NCI-H82 treated with DMSO at 0.1 percent for 48 hours (cell line): ENCODE measurements around the gene NFASC.

ENCODE experiments used
- DNase-seq: peaks from one replicate; lab custom pipeline; 2025; ENCODE audit not compliant: unreplicated experiment; lab: John Stamatoyannopoulos, UW

Gene NFASC

GRCh38 chr1:204927673-204928641 is 57.3 kb downstream of the NFASC start:
- DNase-seq = peak; percentile 61

DNA sequence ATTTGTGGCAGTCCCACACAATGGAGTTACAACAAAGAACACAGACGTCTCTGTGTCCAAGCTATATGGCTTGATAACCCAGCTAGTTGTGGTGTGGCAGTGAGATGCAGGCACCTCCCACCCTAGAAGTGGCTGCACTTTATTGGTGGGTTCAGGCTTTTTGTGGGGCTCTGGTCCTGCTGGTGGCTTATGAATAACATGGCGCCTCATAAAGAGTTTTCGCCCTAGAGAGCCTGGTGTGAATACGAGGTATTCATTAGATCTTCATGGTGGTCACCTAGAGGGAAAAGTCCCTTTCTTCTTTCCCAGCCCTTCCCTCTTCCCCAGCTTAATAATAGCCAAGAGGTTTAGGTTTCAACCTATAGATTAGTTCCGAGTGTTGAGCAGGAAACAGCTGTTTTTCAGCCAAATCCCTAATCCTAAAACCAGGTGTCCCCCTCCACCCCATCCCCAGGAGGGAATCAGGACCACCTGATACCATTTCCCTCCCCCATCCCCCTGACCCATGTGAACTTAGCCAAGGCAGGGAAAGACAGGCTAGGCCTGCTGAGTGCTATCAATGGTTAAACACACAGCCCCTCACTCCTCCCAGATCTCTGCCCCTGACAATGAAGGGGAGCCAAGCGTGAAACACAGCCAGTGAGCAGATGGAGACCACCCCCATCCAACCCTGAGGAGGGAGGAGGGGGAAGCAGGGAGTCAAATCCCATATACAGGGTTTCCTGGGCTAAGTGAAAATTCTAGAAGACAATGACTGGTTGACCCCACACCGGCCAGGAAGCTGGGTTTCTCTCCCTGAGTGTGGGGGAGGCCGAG is 58.2 kb downstream of the NFASC start:
- peak; percentile 95 for DNase-seq

DNA sequence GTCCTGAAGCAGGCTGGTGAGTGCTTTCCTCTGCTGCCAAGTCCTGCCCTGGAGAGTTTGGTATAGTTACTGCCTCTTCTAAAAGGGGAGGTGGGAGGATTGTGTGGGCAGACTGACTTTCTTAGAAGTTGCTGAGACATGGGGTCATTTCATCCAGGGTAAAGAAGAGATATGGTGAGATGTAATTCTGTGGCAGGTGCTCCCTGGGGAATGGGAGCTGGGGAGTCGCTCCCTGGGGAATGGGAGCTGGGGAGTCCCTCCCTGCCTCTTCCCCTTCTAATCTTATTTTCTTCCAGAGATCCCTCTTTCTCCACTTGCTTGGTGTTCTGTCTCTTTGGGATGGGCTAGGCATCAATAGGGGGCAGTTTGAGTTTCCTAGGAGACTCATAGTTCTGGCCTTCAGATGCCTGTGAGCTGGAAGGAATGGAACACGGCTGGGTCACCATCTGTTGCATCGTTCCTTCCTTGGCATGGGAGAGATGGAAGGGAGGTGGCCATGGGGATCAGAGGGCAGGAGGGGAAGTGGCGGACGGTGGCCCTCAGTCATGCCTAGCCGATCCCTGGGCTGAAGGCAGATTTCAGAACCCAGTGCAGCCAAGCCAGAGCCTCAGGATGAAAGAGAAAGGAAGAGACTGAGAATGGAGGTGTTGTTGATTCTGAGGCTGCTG is 59.0 kb downstream of the NFASC start:
- DNase-seq = peak; percentile 46

DNA sequence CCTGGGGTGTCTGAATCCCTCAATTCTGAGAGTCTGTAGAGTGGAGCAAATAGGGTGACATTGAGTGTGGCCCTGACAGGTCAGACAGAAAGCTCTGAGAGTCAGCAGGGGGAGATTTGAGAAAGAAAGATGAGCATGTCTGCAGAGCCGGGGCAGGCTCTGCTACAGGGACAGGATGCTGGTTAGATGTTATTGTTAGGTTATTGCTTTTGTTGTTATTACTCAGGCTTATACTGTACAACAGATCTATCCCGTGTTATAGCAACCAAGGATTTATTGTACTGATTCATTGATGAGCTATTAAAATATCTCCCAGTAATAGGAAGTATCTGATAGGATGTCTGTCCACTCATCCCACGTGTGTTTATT is 59.5 kb downstream of the NFASC start:
- no peak for DNase-seq

GRCh38 chr1:204931313-204931712 is 60.7 kb downstream of the NFASC start:
- DNase-seq = no peak

GRCh38 chr1:204931768-204932572 is 61.3 kb downstream of the NFASC start:
- no peak for DNase-seq

DNA sequence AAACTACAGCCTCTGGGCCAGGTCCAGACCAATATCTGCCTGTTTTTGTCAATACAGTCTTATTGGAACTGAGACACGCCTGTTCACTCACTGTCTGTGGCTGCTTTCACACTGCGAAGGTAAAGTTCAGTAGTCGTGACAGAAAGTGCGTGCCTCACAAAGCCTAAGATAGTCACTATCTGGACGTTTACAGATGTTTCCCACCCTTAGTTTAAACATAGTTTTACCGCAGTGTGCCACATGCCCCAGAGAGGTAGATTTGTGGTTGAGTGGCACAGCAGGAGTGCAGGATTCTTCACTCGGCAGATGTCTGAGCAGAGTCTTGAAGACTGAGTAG is 61.9 kb downstream of the NFASC start:
- no peak for DNase-seq

GRCh38 chr1:204935155-204935554 is 64.5 kb downstream of the NFASC start:
- no peak for DNase-seq

DNA sequence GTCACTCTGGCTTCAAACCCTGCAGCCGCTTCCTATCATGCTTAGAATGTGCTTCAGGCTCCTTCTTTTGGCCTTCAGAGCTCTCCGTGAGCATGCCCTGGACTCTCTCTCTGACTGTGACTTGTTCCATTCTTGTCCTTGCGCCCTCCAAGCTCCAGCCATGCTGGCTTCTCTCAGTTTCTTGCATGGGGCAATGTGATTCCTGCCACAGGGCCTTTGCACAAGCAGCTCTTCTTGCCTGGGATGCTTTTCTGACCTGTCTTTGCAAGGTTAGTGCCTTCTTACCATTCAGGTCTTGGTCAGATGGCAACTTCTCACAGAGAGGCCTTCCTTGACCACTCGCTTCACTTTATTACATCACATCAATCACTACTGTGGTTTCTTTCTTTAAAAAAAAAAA is 66.1 kb downstream of the NFASC start:
- DNase-seq = no peak

DNA sequence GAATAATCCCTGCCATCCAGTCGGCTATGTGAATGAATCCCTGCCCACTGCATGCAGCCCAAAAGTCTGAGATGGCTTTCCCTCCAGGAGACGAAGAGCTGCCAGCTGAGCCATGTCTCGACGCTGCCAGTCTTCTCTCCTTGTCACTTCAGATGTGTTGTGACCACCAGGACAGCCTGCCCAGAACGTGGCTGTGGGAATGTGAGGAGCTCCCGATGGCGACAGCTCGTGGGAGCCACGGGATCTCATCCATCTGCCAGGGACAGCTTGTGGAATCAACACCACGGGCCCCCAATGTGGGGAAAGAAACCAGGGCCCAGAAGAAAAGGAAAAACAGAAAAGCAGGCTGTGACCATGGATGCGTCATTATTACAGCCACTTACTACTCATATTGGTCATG is 67.2 kb downstream of the NFASC start:
- no peak for DNase-seq

- DNase-seq = no peak
These were observed 69.9 kb downstream of the NFASC start for GRCh38 chr1:204940591-204940990.

DNA sequence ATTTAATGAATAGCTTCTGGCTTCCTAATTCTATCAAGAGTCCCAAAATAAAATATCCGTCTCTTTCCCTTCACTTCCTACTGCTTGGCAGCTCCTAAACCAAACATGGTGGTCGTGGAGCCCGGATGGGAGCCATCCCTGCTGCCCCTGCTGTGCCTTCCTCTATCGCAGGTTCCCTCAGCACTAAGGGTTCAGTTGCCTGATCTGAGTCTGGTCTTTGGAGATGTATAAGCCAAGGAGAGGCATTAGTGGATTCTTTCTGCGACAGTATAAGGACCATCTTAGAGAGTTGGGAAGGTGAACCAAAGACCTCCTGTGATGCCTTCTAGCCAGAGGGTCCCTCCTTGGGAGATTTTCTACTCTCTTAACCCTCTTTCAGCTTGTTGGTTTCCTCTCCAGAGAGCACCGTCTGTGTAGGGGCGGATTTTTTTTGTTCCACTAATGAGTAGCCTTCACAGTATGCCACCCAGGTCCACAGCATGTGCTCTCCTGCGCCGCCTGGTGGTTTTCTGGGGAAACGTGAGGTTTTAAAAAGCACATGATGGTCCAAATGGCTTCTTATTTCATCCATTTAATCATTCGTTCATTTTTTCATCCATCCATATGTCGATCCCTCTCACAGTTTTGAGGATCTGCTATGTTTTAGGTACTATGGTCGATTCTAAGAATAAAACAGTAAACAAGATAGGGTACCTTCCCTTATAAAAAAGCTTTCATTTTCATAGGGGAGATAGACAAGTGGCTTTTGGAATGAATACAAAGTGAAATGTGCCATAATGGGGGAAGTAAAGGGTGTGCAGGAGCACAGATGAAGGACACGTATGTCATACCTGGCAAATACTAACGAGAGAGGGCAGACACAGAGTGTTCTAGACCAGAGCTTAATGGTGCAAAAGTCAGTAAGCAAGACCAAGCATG is 71.0 kb downstream of the NFASC start:
- peak; percentile 75 for DNase-seq

DNA sequence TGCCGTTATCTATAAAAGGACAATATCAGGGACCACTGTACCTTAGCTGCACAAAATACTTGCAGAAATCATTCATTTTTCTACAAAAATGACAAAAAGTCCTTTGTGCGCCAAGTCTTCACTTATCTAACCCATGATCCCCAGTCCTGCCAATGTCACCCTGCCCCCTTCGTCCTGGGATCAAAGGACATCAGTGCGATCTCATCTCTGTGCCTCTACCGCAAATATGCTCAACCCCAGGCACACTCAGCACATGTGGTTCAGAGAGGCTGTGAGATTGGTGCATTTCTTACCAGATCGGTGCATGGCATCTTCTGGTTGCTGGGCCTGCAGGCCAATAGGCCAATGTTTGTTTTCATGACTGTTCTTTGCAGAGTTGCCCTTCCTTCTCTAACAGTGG is 72.8 kb downstream of the NFASC start:
- DNase-seq = no peak

DNA sequence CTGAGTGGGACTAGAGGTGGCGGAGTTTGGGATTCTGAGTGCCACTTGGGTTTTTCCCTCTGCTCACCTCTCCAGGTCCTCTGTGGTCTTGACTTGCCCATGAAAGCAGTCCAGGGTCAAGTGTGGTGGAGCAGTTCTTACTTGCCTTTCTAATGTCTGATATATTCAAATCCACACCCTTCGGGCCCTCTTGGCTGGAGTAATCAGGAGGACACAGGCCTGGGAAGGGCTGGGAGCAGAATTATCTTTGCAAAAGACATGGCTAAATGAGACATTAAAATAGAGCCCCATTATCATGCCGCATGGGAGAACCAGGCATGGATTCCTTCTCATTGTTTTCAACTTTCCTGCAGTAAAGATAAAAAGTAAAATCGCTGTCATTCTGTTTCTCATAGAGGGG is 74.0 kb downstream of the NFASC start:
- no peak for DNase-seq

DNA sequence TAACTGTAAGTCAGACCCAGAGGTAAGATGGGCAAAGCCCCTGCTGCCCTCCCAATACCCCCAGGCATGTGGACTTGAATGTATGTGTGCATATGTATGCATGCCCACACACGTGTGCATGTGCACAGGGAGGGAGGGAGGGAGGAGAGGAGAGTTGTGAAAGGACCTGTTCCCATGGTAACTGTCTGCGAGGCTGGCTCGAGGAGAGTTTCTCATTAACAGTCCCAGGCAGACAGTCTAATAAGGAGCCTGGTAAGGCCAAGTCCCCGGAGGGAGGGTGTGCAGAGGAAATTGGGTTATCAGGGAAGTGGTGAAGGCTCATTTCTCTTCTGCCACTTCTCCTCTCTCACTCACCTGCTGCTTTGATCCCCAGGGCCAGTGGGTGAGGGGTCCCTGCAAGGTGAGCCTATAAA is 74.9 kb downstream of the NFASC start:
- no peak for DNase-seq

DNA sequence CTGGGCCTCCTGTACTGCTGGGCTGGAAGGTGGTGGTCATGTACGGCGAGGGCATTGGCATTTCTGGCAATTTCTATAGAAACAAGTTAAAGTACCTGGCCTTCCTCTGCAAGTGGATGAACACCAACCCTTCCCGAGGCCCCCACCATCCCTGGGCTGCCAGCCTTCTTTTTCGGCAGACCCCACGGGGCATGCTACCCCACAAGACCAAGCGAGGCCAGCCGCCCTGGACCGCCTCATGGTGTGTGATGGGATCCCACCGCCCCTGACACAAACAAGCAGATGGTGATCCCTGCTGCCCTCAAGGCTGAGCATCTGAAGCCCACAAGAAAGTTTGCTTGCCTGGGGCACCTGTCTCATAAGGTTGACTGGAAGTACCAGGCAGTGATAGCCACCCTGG is 76.0 kb downstream of the NFASC start:
- DNase-seq = no peak

- no peak for DNase-seq
These were observed 76.7 kb downstream of the NFASC start for GRCh38 chr1:204947338-204947737.

DNA sequence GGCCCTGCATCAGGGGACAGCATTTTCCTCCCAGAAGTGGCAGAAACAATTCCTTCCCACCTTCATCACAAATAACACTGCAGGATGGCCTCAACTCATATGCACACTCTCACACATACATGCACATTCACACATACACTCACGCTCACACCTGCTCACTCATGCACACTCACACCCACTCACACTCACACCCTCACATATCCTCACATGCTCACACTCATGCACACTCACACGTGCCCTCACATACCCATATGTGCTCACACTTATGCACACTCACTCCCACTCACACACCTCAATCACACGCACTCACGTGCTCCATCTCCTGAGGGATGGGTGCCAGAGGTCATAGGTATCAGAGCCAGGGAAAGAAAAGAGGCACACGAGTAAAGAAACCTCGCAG is 77.1 kb downstream of the NFASC start:
- no peak for DNase-seq

- DNase-seq = no peak
These were observed 79.8 kb downstream of the NFASC start for GRCh38 chr1:204950353-204951001.
